ENCODE measurements around the gene C2CD3.
A peak's percentile ranks its signal among the peaks of the same experiment; 100 is the strongest.

The C2CD3 gene

GRCh38 chr11:73976451-73977151 lies 194.2 kb downstream of the C2CD3 start:
- peak; percentile 45 for DNase-seq

GRCh38 chr11:73975479-73975757 lies 195.4 kb downstream of the C2CD3 start:
- no peak for DNase-seq

- DNase-seq, result no peak
These were observed 196.0 kb downstream of the C2CD3 start for GRCh38 chr11:73974604-73975478.

- no peak for DNase-seq
These were observed 198.0 kb downstream of the C2CD3 start for GRCh38 chr11:73972620-73973449.

GRCh38 chr11:73972187-73972586 lies 198.6 kb downstream of the C2CD3 start:
- no peak for DNase-seq

- DNase-seq, result no peak
These were observed 199.6 kb downstream of the C2CD3 start for GRCh38 chr11:73971175-73971719.

- peak; percentile 48 for DNase-seq
These were observed 200.6 kb downstream of the C2CD3 start for GRCh38 chr11:73969991-73970800.

- DNase-seq, result no peak
These were observed 201.7 kb downstream of the C2CD3 start for GRCh38 chr11:73969091-73969490.

- peak; percentile 51 for DNase-seq
These were observed 202.3 kb downstream of the C2CD3 start for GRCh38 chr11:73968356-73968966.

- peak; percentile 22 for DNase-seq
These were observed 205.1 kb downstream of the C2CD3 start for GRCh38 chr11:73965764-73966121.

- peak; percentile 45 for DNase-seq
These were observed 205.6 kb downstream of the C2CD3 start for GRCh38 chr11:73965076-73965763.

GRCh38 chr11:73963861-73964260 lies 206.9 kb downstream of the C2CD3 start:
- no peak for DNase-seq

Measured in islet precursor cell (in vitro differentiated cells).